ENCODE measurements around the gene BLMH. TPM values are rescaled to one million over a fixed set of nuclear protein-coding genes. Genes with fewer than 3 reads are reported as not detected.

Gene BLMH
- total RNA-seq, 2 donors from 2014 or later, result 84.7 to 92.0 TPM

GRCh38 chr17:30315106-30315505 is 23.4 kb upstream of the BLMH start:
- Mint-ChIP-seq H3K36me3 (ENCODE audit: low read depth) (no peaks in the 10 kb centered on the region), H3K4me3 (no peak overlapping the region), H3K9me3 (no peaks in the 10 kb centered on the region), H3K27ac (no peak overlapping the region), H3K27me3 (ENCODE audit: insufficient read depth) (no peaks in the 10 kb centered on the region), H3K4me1 (peaks cover 3% of the 10 kb centered on the region)
- Histone ChIP-seq H3K4me1 (ENCODE audit: control insufficient read depth, insufficient read depth, low read length) (no peaks in the 10 kb centered on the region), H3K9me3 (ENCODE audit: control insufficient read depth, low read length) (no peaks in the 10 kb centered on the region), H3K9ac (ENCODE audit: extremely low read depth, low read length, poor library complexity, severe bottlenecking) (no peak overlapping the region), H3K36me3 (ENCODE audit: control insufficient read depth, insufficient read depth, low read length) (no peaks in the 10 kb centered on the region), H3K27ac (ENCODE audit: low read depth, low read length) (no peak overlapping the region), H3K4me3 (ENCODE audit: low read length) (no peak overlapping the region), H3K27me3 (ENCODE audit: control insufficient read depth, insufficient read depth, low read length, poor library complexity, severe bottlenecking) (no peaks in the 10 kb centered on the region)
- TF ChIP-seq, protein P1, sequence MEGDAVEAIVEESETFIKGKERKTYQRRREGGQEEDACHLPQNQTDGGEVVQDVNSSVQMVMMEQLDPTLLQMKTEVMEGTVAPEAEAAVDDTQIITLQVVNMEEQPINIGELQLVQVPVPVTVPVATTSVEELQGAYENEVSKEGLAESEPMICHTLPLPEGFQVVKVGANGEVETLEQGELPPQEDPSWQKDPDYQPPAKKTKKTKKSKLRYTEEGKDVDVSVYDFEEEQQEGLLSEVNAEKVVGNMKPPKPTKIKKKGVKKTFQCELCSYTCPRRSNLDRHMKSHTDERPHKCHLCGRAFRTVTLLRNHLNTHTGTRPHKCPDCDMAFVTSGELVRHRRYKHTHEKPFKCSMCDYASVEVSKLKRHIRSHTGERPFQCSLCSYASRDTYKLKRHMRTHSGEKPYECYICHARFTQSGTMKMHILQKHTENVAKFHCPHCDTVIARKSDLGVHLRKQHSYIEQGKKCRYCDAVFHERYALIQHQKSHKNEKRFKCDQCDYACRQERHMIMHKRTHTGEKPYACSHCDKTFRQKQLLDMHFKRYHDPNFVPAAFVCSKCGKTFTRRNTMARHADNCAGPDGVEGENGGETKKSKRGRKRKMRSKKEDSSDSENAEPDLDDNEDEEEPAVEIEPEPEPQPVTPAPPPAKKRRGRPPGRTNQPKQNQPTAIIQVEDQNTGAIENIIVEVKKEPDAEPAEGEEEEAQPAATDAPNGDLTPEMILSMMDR (conservative IDR thresholded peaks at IDR 0.05), result no peak
- 84% methylated on average over 2 of the region's 2 CpGs; no CpG with 5 or more reads in 1 of the 2 experiments for WGBS, 2 experiments (ENCODE audit: insufficient coverage in 1 of 2, insufficient read length in 1 of 2)
- no peak for DNase-seq

GRCh38 chr17:30314474-30314873 is 22.7 kb upstream of the BLMH start:
- DNase-seq, result no peak
- H3K9me3 Mint-ChIP-seq, result no peaks in the 10 kb centered on the region
- TF ChIP-seq, protein P1 (conservative IDR thresholded peaks at IDR 0.05), result no peak
- peaks cover 3% of the 10 kb centered on the region for H3K4me1 Mint-ChIP-seq
- H3K27ac ChIP-seq (ENCODE audit: low read depth, low read length), result no peak overlapping the region
- H3K4me1 ChIP-seq (ENCODE audit: control insufficient read depth, insufficient read depth, low read length), result no peaks in the 10 kb centered on the region
- H3K27me3 ChIP-seq (ENCODE audit: control insufficient read depth, insufficient read depth, low read length, poor library complexity, severe bottlenecking), result no peaks in the 10 kb centered on the region
- no peak overlapping the region for H3K4me3 ChIP-seq (ENCODE audit: low read length)
- H3K9ac ChIP-seq (ENCODE audit: extremely low read depth, low read length, poor library complexity, severe bottlenecking), result no peak overlapping the region
- H3K27me3 Mint-ChIP-seq (ENCODE audit: insufficient read depth), result no peaks in the 10 kb centered on the region
- no peak overlapping the region for H3K27ac Mint-ChIP-seq
- no peaks in the 10 kb centered on the region for H3K36me3 Mint-ChIP-seq (ENCODE audit: low read depth)
- no peaks in the 10 kb centered on the region for H3K36me3 ChIP-seq (ENCODE audit: control insufficient read depth, insufficient read depth, low read length)
- H3K4me3 Mint-ChIP-seq, result no peak overlapping the region
- no peaks in the 10 kb centered on the region for H3K9me3 ChIP-seq (ENCODE audit: control insufficient read depth, low read length)
- whole genome bisulfite sequencing, 2 experiments (ENCODE audit: insufficient coverage in 1 of 2, insufficient read length in 1 of 2), result 100% methylated on average over 1 of the region's 1 CpG; no CpG with 5 or more reads in 1 of the 2 experiments

DNA sequence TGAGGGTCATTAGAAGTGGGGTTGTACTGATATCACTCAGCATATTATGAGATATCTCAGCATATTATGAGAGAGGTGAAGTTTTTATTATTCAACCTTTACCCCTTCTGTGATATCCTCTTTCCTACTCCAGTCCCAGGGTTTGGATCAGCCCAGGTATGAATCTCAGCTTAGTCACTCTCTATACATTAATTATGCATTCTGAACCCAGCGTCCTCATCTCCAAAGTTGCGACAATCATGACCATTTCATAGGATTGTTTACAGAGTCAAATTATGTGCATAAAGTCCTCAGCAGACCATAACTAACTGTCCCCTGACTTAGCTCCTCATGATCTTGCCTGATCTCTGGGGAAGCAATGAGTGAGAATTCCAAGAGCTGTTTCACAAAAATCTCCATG is 20.5 kb upstream of the BLMH start:
- Mint-ChIP-seq H3K27me3 (ENCODE audit: insufficient read depth) (no peaks in the 10 kb centered on the region), H3K9me3 (no peaks in the 10 kb centered on the region), H3K36me3 (ENCODE audit: low read depth) (no peaks in the 10 kb centered on the region), H3K4me3 (no peak overlapping the region), H3K4me1 (peaks cover 3% of the 10 kb centered on the region), H3K27ac (no peak overlapping the region)
- no peak overlapping the region for H3K27ac ChIP-seq (ENCODE audit: low read depth, low read length)
- TF ChIP-seq, protein P1 (conservative IDR thresholded peaks at IDR 0.05), result no peak
- no peaks in the 10 kb centered on the region for H3K27me3 ChIP-seq (ENCODE audit: control insufficient read depth, insufficient read depth, low read length, poor library complexity, severe bottlenecking)
- H3K9ac ChIP-seq (ENCODE audit: extremely low read depth, low read length, poor library complexity, severe bottlenecking), result no peak overlapping the region
- H3K36me3 ChIP-seq (ENCODE audit: control insufficient read depth, insufficient read depth, low read length), result no peaks in the 10 kb centered on the region
- H3K9me3 ChIP-seq (ENCODE audit: control insufficient read depth, low read length), result no peaks in the 10 kb centered on the region
- H3K4me3 ChIP-seq (ENCODE audit: low read length), result no peak overlapping the region
- DNase-seq, result no peak
- 70 to 77% methylated on average over 2 of the region's 2 CpGs for WGBS, 2 experiments (ENCODE audit: insufficient coverage in 1 of 2, insufficient read length in 1 of 2)
- H3K4me1 ChIP-seq (ENCODE audit: control insufficient read depth, insufficient read depth, low read length), result no peaks in the 10 kb centered on the region

Measured in endodermal cell (in vitro differentiated cells).